Activated CD4-positive, alpha-beta T cell treated with anti-CD3 and anti-CD28 coated beads for 24 hours (primary cell): ENCODE data around the gene ZNF674.
"Not testable (repeated sequence)": the region's sequence is repeated elsewhere in the genome, so short reads cannot be mapped to it uniquely, and the experiment has no call there.

Experiments used
- DNase-seq, 2 donors: peaks; one replicate each; pipeline ENCODE4 v3.0.0-alpha.2; 2020; ENCODE audit warnings: low read depth in 2 of 2

ZNF674 gene

GRCh38 chrX:46463682-46464081 is 81.5 kb downstream of the ZNF674 start:
- DNase-seq, result no peak

GRCh38 chrX:46461660-46462191 is 83.5 kb downstream of the ZNF674 start:
- DNase-seq, result no peak

- DNase-seq, result not testable (repeated sequence)
Measured at GRCh38 chrX:46460801-46461659, 84.2 kb downstream of the ZNF674 start.

GRCh38 chrX:46459603-46460002 is 85.6 kb downstream of the ZNF674 start:
- DNase-seq, result no peak

GRCh38 chrX:46456125-46456922 is 88.9 kb downstream of the ZNF674 start:
- DNase-seq, result no peak
